Stimulated activated CD8-positive, alpha-beta memory T cell treated with anti-CD3 and anti-CD28 coated beads, Interleukin-4, amount 100 ng/mL, for 24 hours (primary cell): ENCODE data around the gene PPP6R2.

Source experiments
- DNase-seq: peaks from one replicate; pipeline ENCODE4 v3.0.0-alpha.2; 2020; ENCODE audit warnings: low read depth

The PPP6R2 gene

DNA sequence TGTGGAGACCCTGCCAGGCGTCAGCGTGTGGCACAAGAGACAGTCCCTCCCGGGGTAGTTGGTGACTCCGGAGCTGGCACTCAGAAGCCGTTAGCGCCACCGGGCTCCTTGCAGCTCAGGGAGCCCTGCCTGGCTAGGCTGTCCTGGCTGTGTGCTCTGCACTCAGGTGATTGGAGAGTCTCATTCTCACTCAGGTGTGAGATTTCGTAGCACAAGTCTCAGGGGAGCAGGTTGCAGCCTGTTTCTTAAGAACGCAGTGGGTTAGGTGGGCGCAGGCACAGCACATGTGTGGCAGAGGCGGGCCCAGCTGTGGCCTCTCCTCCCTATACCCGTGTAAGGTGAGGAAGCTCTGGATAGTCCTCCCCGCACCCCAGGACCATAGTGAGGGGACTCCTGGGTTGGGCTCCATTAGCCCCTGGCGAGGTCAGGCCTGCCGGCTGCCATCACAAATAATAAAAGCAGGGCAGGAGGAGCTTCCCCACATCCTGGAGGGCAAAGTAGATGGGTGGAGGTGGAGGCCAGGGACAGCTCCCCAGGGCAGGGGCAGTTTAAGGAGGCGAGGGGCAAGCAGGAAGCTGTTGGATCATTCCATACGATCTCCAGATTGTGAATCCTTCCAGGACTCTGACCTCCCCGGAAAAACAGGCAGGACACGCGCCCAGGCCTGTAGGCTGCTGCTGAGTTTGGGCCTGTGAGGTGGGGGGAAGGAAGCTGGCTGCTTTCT lies 92.3 kb downstream of the PPP6R2 start:
- no peak for DNase-seq

DNA sequence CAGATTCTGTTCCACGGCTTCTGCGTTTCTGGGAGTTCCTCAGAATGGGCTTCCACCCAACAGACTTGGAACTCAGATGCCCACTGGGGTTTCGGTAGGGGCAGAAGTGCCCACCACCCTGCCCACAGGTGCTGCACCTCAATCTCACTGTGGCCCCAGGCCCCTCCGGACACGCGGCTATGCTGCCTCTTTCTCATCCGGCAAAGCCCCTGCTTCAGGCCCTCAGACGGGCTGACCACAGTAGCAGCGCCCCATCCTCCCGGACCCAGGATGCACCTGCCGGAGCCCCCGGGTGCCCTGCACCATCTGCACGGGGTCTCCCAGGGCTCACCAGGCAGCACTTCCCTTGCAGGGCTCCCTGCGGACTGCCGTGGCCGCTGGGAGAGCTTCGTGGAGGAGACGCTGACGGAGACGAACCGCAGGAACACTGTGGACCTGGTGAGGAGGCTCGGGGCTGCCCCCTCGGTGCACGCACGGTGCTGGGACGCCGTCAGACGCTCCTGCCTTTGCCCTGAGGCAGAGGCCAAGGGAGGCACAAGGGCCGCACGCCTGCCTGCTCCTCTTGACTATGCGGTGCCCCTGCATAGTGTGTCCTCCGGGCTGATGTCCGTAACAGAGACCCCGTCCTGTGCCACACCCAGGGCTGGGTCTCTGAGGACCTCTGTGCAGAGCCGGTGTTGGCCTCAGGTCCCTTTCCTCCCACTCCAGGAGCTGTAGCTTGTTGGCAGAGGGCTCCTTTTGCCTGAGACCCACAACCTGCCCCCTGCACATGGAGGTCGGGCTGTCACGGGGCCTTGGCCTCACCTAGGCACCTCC lies 93.1 kb downstream of the PPP6R2 start:
- no peak for DNase-seq

DNA sequence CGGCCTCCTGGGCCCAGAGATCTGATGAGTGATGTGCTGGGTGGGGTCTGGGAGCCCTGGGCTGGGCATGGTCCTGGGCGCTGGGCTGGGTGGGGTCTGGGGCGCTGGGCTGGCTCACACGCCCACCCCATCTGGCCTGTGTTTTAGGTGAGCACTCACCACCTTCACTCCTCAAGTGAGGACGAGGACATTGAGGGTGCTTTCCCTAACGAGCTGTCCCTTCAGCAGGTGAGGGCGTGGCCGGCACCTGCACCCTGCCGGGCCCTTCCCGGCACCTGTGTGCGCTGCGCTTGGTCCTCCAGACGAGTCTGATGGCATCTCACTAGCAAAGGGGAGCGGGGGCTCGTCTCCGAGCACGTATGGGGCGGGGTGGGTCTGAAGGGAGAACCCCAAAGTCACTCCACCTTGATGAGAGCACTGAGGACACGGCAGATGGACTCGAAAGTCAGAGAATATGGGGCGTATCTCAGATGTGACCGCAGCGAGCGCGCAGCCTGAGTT lies 93.8 kb downstream of the PPP6R2 start:
- no peak for DNase-seq

DNA sequence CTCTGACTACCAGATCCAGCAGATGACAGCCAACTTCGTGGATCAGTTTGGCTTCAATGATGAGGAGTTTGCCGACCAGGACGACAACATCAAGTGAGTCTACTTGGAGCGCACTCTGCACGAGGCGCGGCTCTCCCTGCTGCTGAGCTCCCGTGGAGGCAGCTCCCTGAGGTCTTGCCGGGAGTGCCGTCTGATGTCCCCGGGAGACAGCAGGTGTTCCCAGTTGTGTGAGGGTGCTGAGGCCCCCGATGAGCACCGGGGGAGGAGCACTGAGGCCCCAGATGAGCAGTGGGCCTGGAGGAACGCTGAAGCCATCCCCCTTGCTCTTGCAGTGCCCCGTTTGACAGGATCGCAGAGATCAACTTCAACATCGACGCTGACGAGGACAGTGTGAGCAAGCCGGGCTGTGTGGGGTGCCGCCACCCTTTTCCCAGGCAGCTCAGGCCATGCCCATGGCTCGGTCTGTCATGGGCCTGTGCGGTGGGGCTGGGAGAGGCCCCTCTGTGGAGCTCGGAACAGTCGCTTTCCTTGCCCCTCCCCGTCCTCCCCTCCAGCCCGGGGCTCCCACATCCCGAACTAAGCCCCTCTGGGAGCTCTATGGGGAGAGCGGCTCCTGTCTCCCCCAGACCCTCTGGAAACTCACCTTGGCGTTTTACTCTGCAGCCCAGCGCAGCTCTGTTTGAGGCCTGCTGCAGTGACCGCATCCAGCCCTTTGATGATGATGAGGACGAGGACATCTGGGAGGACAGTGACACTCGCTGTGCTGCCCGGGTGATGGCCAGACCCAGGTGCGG lies 94.6 kb downstream of the PPP6R2 start:
- DNase-seq = no peak

DNA sequence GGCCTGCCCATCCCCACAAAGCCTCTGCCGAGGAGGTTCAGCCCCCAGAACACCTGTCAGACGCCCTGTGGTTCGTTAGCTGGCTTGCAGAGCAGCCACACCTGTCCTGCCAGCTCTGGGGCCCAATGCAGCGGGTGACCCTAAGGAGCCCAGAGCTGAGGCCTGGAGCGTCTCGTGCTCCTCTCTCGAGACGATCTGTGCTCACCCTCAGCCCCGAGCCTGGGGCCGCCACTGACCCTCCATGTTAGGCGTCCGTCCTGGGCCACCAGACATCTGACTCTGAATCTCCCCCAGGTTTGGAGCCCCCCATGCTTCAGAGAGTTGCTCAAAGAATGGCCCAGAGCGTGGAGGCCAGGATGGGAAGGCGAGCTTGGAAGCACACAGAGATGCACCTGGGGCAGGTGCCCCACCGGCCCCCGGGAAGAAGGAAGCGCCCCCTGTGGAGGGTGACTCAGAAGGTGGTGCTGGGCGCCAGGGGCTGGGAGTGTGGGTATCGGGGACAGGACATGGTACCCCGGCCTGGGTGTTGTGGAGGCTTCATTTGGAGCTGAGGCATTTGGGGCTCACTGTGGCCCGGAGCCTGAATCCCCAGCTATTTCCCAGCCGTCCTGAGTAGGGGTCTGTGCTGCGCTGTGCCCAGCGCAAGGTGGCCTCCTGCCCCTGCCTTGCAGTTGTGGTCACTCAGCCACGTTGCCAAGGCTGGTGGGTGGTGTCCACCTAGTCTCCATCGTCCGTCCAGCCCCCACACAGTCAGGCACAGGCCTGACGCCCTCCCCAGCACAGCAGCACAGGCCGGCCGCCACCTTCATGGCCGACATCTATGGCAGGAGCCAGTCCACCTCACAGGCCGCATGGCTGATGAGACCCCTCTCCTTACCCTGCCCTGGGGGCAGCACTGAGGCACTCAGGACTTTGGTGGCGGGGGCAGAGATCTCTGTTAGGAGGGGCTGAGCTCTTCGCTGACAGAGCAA lies 95.5 kb downstream of the PPP6R2 start:
- DNase-seq = no peak

DNA sequence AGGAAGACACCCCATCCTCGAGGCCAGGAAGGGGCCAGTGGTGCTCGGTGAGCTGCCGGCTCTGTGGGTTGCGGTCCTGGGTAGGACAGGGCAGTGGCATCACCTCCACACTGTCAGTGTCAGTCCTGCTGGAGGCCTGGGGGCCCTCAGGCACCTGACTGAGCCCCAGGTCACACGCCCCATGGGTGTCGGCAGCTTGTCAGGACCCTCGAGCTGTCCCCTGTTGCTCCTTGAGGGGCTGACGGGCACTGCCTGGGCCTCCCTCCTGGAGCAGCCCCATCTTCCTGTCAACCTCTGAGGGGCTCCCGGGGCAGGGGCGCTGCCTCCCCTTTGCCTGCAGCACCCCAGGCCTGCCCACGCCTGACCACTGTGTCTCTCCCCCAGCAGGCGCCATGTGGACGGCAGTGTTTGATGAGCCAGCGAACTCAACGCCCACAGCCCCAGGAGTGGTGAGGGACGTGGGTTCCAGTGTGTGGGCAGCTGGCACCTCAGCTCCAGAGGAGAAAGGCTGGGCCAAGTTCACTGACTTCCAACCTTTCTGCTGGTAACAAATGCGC lies 96.3 kb downstream of the PPP6R2 start:
- no peak for DNase-seq

DNA sequence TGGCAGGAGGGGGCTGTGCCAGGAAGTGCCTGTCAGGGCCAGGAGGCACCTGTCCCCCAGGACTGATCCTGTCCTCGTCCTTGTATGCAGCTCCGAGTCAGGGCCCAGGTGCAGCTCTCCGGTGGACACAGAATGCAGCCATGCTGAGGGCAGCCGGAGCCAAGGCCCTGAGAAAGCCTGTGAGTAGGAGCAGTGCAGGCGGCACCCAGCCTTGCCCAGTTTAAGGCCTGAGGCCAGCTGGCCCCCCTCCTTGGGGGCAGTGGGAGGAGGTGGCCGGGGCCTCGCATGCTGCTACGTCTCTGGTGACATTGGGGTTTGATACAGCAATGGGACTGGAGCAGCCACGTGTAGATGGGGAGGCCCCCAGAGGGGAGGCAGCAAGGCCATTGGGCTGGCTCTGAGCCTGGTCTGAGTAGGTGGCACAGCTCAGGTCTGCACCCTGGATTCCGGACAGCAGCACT lies 96.8 kb downstream of the PPP6R2 start:
- no peak for DNase-seq

DNA sequence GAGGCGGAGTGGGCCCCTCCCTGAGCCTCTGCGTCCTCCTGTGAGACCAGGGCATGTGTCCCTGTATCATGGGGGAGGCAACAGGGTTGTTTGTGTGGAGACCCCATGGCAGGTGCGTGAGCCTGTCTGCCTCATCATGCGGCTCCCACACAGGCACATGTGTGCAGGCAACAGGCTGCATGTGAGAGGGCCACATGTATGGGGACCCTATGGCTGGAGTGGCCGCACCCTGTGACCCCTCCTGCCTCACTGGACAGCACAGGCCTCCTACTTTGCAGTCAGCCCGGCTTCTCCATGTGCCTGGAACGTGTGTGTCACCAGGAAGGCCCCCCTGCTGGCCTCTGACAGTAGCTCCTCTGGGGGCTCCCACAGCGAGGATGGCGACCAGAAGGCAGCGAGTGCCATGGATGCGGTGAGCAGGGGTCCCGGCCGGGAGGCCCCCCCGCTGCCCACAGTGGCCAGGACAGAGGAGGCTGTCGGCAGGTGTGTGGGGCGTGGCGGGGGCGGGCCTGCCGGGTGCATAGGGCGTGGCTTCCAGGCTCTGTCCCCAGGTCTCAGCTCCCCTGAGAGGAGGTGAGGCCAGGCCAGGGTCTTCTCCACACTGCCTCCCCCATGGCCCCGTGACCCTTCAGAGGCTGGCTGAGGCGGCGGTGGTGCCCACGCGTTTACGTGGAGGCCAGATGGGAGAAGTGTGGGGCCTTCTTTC lies 97.6 kb downstream of the PPP6R2 start:
- DNase-seq = no peak

DNA sequence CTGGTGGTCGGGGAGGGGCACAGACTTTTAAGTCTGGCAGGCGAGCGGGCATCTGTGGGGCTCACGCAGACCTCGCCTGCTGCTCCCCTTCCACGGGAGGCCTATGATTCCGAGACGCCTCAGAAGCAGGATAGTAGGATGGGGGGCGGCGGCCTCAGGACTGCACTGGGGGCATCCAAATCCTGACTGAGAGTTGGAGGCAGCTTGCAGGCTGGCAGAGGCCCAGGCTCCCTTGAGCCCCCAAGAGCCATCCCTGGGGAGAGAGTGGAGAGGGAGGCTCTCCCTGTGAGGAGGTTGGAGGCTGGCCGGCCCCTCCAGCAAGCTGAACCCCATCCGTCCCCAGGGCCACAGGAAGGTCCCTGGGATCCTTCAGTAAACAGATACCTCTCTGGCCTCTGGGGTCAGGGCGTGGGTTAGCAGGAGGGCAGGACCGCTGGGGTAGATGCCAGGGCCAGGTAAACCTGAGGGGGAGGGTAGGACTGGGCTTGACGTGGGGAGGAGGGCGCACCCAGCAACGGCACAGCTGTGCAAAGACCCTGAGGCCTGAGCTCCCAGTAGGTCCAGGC lies 98.4 kb downstream of the PPP6R2 start:
- DNase-seq = no peak

DNA sequence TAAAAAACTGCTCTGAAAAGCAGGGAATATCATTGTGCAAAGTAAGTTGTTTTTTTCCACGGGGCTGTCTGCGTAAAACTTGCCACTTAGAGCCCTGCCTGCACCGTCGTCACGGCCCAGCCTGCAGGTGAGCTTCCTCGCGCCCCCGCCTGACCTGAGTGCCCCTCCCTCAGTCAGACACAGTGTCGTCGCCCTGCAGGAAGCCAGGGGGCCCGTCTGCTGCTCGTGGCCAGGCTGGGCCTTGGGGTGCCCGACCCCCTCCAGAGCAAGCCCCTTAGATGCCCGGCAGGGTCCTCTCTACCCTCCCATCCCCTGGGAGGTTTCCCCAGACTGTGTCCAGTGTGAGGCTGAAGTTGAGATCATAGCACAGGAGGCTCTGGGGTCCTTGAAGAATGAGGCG lies 100.1 kb downstream of the PPP6R2 start:
- DNase-seq = no peak

DNA sequence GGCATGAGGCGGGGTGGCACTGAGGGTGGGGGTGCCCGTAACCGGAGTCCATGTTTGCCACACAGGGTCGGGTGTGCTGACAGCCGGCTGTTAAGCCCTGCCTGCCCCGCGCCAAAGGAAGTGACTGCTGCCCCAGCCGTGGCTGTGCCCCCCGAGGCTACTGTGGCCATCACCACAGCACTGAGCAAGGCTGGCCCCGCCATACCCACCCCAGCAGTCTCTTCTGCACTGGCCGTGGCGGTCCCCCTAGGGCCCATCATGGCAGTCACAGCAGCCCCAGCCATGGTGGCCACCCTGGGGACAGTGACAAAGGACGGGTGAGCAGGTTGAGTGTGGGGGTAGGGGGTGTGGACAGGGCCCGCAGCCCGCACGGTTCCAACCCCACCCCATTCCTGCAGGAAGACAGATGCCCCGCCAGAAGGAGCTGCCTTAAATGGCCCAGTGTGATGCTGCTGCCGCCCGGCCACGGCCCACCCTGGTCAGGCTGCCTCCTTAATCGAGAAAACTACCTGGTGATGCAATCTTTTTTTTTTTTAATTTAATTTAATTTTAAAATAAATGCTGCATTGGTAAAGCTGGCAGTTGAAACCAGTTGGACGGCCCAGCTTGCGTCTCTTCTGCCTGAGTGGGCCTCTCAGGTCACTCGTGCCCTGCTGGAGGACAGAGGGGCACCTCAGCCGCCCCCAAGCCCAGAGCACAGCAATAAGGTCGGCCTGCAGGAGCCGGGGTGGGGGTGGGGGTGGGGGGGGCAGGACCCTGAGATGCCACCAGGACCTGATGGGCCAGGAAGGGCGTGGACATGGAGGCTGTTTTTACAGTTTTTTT lies 100.9 kb downstream of the PPP6R2 start:
- DNase-seq = no peak

DNA sequence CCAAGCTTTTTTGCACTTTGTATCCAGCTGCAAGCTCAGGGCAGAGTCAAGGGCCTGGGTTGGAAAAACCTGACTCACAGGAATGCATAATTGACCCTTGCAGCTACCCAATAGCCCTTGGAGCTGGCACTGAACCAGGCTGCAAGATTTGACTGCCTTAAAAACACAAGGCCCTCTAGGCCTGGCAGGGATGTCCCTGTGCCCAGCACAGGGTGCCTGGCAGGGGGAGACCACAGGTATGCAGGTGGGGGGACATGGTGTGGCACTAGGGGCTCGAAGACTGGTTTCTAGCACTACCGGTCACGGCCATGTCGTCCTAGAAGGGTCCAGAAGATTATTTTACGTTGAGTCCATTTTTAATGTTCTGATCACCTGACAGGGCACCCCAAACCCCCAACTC lies 101.5 kb downstream of the PPP6R2 start:
- DNase-seq = no peak

DNA sequence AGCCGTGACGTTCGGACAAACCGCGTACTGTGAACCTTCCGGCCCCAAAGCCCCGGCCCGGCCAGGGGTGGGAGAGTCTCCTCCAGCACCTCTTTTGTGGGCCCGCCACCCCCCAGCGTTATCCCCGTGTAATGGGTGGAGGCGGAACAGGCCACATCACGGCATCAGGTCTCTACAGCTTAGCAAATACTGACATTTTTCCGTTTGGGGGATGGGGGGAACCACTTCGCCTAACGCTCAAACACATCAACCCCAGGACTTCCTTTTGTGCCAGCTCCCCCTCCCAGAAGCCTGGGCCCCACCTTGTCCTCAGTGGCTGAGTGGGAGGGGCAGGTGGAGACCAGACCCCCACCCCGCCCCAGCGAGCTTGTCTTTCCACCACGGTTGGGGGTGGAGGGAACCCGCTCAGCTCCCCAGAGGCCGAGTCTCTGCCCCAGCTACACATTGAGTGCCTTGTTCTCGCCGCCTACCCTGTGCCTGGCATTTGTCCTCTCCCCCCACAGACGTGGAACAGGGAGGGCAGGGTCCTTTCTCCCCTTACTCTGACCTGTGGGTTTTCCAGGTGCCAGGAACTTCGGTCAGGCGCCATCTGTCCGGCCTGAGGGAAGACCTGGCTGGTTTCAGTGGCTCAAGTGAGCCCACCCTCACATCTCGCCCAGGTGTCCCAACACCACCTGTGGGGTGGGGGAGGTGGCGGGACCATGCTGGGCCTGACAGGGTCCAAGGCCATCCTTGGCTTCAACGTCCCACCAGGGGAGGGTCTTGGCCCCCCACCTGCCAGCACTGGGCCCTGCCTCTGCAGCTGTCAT lies 102.1 kb downstream of the PPP6R2 start:
- peak; percentile 28 for DNase-seq

DNA sequence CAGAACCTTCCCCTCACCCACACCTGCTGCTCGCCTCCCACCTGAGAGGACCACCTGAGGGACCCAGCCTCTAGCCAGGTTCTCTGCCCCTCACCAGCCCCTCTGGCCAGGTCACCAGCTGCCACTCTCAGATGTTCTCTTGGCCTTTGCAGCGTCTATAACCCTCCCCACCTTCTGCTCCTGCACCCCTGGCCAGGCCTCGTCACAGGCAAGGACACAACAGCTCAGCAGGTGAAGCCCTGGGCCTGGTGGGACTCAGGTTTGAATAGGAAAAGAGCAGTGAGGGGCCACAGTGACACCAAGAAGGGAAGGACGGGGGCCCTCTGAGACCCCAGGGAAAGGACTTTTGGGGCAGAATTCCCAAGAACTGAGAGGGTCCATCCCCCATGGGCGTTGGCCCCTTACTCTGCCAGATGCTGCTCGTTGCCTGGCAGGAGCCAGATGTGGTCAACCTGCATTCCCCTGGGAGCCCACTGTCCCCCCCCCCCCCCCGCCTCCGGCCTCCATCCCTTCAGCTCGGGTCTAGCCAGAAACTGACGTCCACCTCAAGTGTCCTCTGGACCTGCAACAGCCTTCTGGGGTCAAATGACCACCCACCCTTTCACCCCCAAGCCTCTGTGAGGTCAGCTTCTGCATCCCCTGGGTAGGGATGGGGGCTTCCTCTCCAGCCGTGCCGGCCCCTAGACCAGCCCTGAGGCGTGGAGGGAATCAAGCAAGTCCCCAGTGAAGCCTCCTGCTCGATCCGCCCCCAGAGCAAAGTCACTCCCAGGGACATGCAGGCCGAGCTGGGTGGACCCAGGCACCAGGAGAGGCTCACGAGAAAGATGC lies 103.0 kb downstream of the PPP6R2 start:
- DNase-seq = no peak

DNA sequence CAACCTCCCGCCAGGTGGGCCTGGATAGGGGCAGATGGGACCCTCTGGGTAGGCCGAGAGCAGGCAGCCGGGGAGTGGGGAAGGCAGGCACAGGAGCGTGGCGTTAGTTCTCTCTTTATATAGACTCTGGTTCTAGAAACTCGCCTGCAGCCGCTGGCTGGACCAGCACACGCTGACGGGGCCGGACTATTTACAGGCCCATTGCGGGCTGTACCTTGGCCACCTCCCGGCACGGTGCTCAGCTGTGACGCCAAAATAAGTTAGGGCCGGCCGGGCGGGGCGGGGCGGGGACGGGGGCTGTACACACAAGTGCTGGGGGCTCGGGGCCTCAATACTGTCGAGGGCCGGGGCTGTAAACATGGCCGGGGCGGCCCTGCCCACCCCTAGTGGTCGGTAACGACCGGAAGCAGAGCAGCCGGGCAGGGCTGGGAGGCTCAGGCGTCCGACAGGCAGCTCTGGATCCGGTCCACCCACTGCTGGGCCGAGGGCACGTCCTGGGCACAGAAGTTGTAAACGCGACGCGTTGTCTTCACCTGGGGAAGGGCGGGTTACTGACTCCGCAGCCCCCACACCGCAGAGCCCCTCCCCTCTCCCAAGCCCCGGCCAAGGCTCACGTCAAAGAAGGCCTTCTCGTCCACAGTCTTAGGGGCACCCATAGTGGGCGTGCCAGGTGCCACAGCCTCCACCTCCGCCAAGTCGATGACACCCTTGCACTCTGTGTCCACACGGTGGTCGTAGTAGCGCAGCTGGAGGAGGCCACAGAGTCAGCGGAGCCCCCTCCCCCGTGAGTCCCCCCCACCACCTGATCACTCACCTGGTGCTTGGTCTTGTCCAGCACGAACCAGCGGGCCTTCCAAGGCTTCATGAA lies 103.8 kb downstream of the PPP6R2 start:
- DNase-seq = no peak
